DMS79 (cell line): ENCODE measurements around the gene NCK1.
A peak's percentile ranks its signal among the peaks of the same experiment; 100 is the strongest.

ENCODE experiments used
- DNase-seq: peaks from one replicate; lab custom pipeline; 2025; lab: John Stamatoyannopoulos, UW

Gene NCK1

DNA sequence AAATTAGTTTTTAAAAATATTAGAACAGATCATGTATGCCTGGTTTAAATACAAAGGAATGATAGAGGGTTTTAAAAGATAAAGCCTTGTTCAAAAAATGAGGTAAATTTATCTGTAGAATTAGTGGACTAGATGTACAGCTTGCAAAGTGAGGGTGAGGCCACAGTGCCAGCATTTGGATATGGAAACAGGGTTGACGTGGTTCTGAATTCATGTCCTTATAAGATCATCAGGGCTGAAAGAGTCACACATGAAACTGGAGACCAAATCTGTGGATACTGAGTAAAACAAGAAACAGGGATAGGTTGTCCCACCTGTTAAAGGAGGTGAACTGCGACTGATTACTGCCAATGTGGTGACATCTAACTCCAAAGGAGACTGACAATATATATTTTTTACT is 46.3 kb downstream of the NCK1 start:
- DNase-seq = no peak

DNA sequence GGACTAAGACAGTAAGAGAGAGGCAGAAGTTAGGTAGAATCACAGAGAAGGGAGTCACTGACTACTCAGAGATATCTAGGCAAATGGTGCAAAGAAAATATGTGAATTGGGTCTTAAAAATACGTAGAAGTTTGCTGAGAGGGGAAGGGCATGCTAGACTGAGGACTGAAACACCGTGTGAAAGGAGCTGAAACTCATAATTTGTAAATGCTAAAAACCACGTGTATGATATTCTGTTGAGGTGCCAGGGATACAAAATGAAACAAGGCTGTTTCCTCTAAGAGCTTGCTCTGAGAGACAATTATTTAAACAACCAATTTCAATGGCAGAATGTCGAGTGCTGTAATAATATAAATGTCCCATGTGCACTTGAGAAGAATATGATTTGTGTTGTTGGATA is 47.2 kb downstream of the NCK1 start:
- DNase-seq = peak; percentile 9

DNA sequence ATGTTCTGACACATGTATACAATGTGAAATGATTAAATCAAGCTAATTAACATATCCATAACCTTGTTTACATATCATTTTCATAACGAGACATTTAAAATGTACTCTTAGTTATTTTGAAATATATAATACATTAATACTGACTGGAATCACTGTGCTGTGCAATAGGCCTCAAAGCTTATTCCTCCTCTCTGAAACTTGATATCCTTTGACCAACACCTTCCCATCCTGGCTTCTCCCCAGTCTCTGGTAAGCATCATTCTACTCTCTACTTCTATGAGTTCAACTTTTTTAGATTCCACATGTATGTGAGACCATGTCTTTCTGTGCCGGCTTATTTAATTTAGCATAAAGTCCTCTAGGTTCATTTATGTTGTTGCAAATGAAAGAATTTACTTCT is 48.7 kb downstream of the NCK1 start:
- no peak for DNase-seq

DNA sequence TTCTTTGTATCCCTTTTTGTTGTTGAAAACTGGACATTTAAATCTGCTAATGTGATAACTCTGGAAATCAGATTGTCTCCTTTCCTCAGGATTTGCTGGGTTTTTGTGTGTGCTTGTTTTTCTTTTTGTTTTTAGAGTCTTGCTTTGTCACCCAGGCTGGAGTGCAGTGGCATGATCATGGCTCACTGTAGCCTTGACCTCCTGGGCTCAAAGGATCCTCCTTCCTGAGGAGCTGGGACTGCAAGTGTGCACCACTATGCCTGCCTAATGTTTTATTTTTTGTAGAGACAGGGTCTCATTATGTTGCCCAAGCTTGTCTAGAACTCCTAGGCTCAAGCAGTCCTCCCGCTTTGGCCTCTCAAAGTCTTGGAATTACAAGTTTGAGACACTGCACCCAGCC is 51.2 kb downstream of the NCK1 start:
- no peak for DNase-seq

DNA sequence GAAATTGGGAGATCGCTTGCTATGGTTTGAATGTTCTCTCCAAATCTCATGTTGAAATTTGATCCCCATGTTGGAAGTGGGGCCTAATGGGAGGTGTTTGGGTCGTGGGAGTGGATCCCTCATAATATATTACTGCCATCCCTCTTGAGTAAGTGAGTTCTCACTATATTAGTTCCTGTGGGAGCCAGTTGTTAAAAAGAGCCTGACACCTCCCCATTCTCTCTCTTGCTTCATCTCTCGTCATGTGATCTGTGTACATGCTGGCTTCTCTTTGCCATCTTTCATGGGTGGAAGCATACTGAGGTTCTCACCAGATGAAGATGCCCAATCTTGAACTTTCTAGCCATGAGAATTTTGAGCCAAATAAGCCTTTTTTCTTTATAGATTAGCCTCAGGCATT is 52.7 kb downstream of the NCK1 start:
- no peak for DNase-seq

DNA sequence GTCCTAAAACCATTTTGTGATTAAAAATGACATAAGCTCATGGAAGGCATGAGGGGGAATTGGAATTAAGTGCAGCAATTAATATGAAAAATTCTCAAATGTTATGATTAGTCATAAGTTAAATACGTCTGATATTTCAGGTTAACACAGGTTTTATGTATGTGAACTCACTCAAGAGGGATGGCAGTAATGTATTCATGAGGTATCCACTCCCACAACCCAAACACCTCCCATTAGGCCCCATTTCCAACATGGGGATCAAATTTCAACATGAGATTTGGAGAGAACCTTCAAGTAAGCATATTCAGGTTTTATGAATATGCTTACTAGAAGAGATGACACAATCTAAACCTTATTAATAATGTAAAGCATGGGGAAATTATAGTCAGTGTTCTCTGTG is 54.2 kb downstream of the NCK1 start:
- DNase-seq = no peak

DNA sequence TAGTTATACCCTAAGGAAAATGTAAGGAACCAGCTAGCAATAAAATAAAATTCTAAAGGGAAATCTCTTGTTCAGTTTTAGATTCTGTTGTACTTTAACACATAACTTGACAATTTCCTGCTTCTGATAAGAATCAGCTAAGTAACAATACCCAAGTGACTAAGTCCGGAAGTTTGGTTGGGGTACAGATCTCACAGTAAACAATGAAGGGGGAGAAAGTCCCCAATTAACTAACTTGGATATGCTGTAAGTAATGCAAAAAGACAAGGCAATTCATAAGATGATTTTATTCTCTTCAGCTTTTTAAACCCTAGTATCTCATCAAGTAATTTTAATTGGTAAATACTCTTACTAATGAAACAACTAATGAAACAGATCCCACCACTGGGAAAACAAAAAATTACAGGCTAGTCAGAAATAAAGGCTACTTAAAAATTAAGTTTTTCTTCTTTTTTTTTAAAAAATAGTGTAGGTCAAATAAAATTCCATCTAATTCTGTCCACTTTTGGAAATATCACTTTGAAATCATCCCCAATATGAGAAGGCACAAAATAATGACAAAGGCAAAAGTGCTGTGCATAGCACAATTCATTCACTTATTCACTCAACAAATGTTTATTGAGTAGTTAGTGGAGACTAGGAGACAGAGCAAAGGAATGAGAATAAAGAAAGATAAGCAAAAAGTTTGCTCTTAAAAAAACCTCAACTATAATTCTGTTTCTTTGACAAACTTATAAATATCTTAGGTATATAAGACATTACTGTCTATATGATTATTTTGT is 58.0 kb downstream of the NCK1 start:
- DNase-seq = no peak

DNA sequence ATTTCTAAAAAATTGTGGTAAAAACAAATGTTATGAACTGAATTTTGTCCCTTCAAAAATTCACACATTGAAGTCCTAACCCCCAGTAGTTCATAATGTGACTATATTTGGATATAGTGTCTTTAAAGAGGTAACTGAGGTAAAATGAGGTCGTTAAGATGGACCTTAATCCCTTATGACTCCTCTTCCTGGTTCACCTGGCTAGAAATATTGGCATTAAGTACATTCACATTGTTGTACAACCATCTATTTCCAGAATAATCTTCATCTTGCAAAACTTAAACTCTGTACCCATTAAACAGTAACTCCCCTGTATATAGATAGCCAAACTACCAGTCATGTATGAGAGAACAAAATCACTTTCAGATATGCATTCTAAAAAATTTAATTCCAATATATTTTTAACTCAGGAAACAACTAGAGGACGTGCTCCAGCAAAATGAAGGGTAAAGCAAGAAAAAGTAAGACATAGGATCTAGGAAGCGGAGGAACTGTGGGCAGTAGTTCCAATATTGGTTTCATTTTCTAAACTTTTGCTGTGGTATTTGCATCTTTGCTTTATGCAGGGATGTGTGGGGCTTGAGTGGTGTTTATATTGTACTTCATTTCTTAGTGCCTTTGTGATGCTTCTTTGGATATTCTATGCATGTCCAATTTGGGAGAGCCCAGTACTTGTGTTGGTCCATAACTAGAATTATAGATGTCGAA is 59.0 kb downstream of the NCK1 start:
- DNase-seq = no peak

DNA sequence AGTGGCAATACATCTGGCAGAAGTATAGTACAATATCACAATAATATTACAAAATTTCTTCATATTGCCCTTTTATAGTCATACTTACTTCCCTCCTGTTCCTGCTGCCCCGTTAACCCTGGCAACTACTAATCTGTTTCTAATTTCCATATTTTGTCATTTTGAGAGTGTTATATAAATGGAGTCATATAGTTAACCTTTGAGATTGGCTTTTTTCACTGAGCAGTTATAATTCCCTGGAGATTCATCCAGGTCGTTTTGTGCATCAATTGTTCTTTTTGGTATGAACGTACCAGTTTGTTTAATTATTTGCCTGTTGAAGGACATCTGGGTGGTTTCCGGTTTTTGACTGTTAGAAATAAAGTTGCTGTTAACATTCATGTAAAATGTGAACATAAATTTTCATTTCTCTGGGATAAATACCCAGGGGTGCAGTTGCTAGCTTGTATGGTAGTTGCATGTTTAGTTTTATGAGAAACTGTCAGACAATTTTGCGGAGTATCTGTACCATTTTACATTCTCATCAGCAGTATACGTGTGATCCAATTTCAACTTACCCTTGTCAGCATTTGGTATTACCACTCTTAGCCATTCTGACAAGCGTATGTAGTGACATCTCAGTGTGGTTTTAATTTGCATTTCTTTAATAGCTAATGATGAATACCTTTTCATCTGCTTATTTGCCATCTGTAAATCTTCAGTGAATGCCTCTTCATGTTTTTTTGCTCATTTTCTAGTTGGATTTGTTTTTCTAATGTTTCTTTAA is 63.6 kb downstream of the NCK1 start:
- no peak for DNase-seq

DNA sequence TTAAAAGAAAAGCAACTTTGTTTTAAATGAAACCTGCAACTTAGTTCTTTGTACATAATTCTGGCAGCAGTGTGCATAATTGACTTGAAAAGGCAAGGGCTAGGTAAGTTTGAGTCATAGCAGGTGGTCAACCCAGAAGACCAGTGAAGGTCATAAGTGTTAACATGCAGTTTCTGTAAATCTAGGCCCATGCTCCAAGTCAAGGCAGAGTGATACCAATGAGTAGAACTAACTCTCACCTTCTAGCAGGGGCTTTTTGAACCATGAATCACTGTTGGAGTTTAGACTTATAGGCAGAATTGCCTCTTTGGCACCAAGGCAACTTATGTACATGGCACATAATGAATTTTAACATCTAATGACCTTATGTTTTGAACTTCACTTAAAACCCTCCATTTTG is 66.2 kb downstream of the NCK1 start:
- no peak for DNase-seq

DNA sequence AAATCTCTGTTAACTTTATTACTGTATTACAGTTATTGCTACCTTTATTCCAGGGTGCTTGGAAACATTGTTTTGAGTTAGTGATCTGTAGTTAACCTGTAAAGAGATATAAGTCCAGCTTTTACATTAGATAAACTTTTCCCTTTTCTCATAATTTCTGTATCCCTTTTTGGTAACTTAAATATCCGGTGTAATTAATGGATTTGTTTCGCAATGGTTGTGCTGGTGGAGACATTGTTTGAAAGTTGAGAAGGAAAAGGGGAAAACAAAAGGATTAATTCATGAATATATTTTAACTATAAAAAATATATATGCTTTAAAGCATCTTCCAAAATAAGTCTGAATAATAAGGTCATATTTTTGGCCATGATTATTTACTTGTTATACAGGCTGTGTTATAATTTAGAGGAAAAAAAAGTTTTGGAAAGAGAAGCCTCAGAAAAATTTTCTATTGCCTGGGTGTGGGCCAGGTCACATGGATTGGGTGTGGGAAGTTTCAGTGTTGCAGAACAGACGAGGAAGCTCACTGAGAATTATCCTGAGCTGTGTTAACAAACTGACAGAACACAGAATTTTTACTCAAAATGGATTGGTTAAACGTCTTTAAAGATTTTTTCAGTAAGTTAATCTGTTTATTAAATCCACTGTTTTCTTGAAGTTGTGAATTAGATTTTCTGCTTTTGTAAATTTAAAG is 68.1 kb downstream of the NCK1 start:
- no peak for DNase-seq

DNA sequence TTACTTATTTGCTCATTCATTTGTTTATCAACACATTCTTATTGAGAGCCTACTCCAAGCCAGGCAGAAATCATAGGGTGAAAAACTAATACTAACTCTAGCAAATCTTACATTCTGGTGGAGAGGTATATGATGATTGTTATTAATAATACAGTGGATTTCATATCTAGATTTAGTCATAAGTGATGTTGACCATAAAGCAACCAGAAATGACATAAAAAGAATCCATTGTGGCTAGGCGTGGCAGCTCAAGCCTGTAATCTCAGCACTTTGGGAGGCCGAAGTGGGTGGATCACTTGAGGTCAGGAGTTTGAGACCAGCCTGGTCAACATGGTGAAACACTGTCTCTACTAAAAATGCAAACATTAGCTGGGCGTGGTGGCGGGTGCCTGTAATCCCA is 69.6 kb downstream of the NCK1 start:
- no peak for DNase-seq

DNA sequence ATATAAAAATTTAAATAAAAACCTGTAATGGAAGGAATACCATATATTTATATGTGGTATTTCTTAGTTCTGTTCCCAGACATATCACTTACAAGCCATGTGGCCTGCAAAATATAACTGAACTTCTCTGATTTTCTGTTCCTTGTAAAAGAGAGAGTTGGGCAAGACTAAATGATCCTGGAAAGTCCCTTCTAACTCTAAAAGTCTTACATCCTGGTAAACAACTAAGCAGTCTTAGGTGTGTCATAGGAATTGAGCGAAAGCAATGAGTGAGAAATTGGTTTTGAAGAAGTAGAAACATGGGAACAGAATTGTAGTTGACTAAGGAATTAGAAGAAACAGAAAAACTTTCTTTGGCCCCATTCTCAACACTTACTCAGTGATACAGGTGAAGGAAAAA is 70.5 kb downstream of the NCK1 start:
- no peak for DNase-seq

DNA sequence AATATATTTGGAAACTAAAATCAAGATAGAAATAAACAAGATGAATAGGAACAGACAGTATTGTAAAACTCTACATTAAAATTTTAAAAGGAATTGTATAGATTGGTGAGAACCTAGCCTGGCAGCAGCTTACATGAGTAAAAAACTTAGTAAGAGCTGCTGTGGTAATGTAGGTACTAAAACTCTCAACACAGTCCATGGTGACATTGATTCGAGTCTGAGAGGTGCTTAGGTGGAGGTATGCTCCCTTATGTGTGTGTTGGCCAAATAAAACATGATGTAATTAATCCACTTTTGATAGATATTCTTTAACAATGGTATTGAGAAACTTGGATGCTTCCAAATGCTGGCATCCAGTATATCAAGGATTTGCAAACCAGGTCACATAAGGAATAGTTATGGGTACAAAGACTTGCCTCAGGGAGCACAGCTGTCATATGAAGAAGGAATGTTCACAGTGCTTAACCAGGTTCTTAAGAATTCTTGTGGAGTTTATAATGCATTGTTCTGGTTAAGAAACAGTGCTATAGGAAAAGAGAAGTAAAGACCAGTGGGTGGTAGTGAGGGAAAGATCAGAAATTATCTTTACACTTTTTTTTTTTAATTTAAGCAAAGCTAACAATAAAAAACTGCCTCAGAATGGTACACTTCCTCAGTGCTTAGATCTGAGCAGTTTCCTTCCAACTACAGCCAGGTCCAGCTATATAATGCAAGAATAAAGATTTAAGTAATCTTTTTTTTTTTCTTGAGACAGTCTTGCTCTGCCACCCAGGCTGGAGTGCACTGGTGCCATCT is 71.2 kb downstream of the NCK1 start:
- DNase-seq = no peak

DNA sequence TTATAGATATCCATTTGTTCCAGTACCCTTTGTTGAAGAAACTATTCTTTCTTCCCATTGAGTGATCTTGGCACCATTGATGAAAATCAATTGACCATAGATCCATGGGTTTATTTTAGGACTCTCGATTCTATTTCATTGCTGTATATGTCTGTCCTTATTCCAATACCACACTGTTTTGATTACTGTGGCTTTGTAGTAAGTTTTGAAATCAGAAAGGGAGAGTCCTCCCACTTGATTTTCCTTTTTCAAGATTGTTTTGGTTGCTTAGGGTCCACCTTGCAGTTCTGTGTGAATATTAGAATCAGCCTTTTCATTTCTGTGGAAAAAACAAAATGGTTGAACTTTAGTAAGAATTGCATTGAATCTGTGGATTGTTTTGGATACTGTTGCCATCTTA is 75.2 kb downstream of the NCK1 start:
- DNase-seq = no peak

DNA sequence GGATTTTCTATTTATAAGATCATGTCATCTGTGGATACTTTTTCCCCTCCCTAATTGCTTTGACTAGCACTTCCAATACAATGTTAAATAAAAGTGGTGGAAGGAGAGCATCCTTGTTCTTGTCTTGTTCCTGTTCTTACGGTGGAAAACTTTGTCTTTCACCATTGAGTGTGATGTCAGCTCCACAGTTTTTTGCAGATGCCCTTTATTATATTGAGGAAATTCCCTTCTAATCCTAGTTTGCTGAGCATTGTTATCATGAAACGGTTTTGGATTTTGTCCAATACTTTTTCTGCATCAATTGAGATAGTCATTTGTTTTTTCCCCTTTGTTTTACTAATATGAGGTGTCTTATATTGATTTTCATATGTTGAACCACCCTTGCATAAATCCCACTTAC is 75.8 kb downstream of the NCK1 start:
- no peak for DNase-seq

DNA sequence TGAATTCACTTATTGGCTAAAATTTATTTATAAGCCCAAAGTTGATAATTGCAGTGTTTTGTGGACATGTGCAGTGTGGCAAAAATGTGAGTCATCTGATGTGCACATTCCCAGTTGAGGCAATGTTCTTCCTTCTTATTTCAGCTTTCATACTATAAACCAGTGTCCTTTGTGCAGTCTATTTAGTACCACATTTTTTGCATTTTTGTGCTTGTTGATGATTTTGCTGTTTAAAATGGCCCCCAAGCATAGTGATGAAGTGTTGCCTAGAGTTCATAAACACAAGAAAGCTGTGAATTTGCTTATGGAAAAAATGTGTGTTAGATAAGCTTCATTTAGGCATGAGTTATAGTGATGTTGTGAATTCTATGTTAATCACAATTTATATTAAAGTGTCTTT is 76.3 kb downstream of the NCK1 start:
- DNase-seq = no peak

DNA sequence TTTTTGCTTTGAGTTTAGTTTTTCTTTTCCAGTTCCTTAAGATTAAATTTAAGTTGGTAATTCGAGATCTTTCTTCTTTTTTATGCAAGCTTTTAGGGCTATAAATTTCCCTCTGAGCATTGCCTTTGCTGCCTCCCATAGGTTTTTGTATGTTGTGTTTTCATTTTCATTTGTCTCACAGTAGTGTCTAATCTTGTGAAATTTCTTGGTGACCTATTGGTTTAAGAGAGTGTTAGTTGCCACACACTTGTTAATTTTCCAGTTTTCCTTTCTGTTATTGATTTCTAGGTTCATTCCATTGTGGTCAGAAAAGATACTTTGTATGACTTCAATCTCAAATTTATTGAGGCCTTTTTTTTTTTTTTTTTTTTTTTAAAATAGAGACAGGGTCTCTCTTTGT is 77.5 kb downstream of the NCK1 start:
- no peak for DNase-seq

DNA sequence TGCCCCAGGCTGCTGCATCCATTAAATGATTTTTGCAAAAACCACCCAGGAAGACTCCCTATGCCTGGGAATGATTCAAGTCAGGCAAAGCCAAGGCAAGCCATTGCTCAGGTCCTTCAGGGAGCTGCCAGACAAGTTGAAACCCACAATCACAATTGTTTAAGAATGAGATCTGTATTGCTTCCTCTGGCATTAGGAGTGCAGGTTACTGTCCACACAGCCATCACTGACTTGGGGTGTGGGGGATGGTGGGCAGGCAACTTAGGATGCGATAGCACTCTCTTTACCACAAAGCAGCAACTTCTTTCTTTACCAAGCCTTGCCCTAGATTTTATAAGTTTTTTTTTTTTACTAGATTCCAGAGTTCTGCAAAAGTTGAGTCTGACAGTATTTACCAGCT is 80.8 kb downstream of the NCK1 start:
- DNase-seq = no peak

DNA sequence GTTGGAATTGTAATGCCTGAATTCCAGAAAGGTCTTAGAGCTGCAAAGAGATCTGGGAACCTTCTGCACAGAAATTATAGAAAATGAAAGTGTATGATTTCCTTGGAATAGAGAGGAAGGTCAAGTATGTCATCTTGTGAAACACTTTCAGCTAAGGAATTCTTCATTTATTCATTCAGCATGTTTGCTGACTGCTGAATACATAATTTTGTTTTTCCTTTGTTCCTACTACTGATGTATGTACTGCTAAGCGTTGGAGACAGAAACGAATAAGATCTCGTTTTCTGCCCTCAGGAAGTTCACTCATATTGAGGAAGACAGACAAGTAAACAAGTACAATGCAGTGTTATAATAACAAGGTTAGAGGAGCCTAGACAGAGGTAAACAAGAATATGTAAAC is 81.4 kb downstream of the NCK1 start:
- DNase-seq = no peak

DNA sequence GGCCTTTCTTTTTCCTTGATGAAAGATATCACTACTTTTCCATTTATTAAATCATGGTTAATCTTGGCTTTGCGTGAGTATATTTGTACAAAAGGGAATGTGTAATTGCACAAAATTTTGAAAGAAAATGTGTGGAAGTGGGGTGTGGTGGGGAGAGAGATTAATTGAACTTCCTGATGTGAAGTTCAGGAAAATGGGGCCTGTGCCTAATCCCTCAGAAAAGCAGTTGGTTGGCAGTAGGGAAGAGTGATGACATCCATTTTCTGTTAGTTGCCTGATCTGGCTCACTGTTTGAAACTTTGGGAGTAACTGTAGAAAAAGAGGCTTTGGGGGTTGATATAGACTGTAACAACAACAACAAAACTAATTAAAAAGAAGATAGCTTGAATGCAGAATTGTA is 85.0 kb downstream of the NCK1 start:
- DNase-seq = no peak

DNA sequence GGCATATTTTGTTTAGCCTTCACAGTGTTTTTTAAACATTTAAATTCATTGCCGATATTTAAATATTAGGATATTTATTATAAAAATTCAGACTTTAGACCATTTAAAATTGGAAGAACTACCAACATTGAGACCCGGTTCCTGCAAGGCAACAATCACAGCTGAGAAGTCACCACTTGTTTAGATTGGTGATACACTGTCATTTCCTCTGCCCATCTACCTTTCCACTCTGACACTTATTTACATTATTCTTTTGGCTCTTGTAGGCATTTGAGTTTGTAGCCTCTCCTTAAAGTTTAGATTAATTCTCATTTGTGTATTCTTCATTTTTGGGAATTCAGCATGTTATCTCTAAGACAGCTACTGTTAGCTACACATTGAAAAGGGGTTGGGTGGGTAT is 85.5 kb downstream of the NCK1 start:
- DNase-seq = no peak
